ENCODE data around the gene SOCS3. TPM values are rescaled to one million over a fixed set of nuclear protein-coding genes. Genes with fewer than 3 reads are reported as not detected.

The SOCS3 gene
- total RNA-seq, 1 donor: 95.2 TPM

DNA sequence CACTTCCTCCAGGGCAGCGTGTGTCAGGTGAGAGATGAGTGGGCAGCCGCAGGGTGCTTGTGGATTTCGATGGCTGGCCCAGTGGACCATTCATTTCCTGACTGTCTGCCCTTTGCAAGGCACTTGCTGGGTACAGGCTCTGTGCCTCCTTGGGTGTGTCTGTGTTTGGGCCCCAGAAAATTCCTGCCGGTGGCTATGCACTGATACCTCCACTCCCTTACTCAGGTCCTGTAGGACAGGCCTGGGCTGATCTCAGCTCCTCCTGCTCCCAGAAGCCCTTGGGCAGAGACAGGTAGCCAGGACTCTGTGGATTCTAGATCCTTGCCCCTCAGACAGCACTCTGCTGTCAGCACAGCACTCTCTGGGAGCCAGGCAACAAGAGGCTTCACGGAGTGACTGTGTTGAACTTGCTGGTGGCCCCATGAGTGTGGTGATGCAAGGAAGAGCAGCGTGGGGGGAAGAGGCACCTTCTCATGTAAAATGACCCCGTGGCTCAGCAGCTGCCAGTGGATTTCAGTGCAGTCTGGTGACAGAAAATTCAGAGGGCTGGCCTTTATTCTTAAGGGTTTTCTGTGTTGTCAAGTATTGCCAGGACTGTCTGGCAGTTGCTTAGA lies 47.6 kb upstream of the SOCS3 start:
- TF ChIP-seq, protein P1, sequence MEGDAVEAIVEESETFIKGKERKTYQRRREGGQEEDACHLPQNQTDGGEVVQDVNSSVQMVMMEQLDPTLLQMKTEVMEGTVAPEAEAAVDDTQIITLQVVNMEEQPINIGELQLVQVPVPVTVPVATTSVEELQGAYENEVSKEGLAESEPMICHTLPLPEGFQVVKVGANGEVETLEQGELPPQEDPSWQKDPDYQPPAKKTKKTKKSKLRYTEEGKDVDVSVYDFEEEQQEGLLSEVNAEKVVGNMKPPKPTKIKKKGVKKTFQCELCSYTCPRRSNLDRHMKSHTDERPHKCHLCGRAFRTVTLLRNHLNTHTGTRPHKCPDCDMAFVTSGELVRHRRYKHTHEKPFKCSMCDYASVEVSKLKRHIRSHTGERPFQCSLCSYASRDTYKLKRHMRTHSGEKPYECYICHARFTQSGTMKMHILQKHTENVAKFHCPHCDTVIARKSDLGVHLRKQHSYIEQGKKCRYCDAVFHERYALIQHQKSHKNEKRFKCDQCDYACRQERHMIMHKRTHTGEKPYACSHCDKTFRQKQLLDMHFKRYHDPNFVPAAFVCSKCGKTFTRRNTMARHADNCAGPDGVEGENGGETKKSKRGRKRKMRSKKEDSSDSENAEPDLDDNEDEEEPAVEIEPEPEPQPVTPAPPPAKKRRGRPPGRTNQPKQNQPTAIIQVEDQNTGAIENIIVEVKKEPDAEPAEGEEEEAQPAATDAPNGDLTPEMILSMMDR (IDR thresholded peaks at IDR 0.05; ENCODE audit: extremely low read depth, low read depth, low read length): no peak
- Histone ChIP-seq H3K79me2 (ENCODE audit: insufficient read depth, low read length) (peaks cover 80% of the 10 kb centered on the region), H4K20me1 (ENCODE audit: insufficient read depth, low read length) (peaks cover 38% of the 10 kb centered on the region), H3K27me3 (ENCODE audit: insufficient read depth, low read length) (no peaks in the 10 kb centered on the region), H3K27ac (ENCODE audit: low read depth, low read length) (peak overlapping the region; percentile 33), H3K9me3 (ENCODE audit: low read depth, low read length) (no peaks in the 10 kb centered on the region), H3K4me1 (ENCODE audit: insufficient read depth, low read length) (peaks cover 12% of the 10 kb centered on the region), H3K36me3 (ENCODE audit: insufficient read depth, low read length) (peaks cover 26% of the 10 kb centered on the region), H2AFZ (ENCODE audit: low read length) (no peak overlapping the region), H3K4me3 (ENCODE audit: insufficient read depth, low read length) (no peak overlapping the region), H3K4me2 (ENCODE audit: insufficient read depth, low read length) (no peak overlapping the region)
- DNase-seq (ENCODE audit: insufficient read length, low spot score, missing footprints): peak; percentile 27

DNA sequence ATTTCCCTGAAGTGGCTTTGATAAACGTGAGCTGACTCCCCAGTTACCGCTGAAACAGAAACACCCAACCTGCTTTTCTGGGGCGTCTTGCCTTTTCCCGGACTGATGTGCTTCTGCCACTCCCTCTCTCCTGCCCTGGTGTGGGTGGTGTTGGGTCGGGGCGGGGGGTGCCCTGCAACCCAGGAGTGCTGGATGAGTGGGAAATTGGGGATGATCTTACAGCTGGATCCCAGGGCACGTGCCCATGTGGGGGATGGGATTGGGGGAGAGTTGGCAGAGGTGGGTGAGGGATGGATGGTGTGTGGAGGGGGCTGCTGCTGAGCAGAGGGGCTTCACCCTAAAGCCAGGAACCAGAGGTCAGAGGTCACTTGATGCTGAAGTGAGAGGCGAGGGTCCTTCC lies 47.0 kb upstream of the SOCS3 start:
- H4K20me1 ChIP-seq (ENCODE audit: insufficient read depth, low read length): peaks cover 33% of the 10 kb centered on the region

DNA sequence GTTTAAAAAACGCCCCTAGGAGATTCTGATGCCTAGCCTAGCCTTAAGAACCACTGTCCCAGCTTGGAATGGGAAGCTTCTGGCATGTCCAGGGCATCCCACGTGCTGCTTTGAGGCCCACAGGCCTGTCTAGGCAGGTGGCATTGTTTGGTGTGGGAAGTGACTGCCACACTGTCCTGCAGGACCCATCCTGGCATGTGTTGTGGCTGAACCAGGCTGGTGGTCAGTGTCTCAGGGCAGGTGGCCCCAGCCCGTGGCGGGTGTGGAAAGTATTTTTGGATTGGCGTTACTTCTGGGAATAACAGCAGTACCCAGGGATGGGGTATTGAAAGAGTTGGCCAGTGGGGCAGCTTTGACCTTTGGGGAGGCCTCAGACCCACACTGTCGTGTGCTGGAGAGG lies 46.5 kb upstream of the SOCS3 start:
- Histone ChIP-seq H3K79me2 (ENCODE audit: insufficient read depth, low read length) (peaks cover 71% of the 10 kb centered on the region), H3K4me1 (ENCODE audit: insufficient read depth, low read length) (peaks cover 9% of the 10 kb centered on the region), H3K9me3 (ENCODE audit: low read depth, low read length) (no peaks in the 10 kb centered on the region), H2AFZ (ENCODE audit: low read length) (no peak overlapping the region), H3K4me3 (ENCODE audit: insufficient read depth, low read length) (no peak overlapping the region), H3K27ac (ENCODE audit: low read depth, low read length) (no peak overlapping the region), H3K36me3 (ENCODE audit: insufficient read depth, low read length) (peaks cover 35% of the 10 kb centered on the region), H3K4me2 (ENCODE audit: insufficient read depth, low read length) (no peak overlapping the region), H4K20me1 (ENCODE audit: insufficient read depth, low read length) (peaks cover 31% of the 10 kb centered on the region), H3K27me3 (ENCODE audit: insufficient read depth, low read length) (no peaks in the 10 kb centered on the region)
- DNase-seq (ENCODE audit: insufficient read length, low spot score, missing footprints): peak; percentile 22
- TF ChIP-seq, protein P1 (IDR thresholded peaks at IDR 0.05; ENCODE audit: extremely low read depth, low read depth, low read length): no peak

More for the DNA sequence above, 47.0 kb upstream of the SOCS3 start:
- Histone ChIP-seq H3K4me3 (ENCODE audit: insufficient read depth, low read length) (no peak overlapping the region), H3K79me2 (ENCODE audit: insufficient read depth, low read length) (peaks cover 75% of the 10 kb centered on the region), H3K4me2 (ENCODE audit: insufficient read depth, low read length) (no peak overlapping the region), H3K4me1 (ENCODE audit: insufficient read depth, low read length) (peaks cover 6% of the 10 kb centered on the region), H3K27me3 (ENCODE audit: insufficient read depth, low read length) (no peaks in the 10 kb centered on the region), H2AFZ (ENCODE audit: low read length) (no peak overlapping the region), H3K9me3 (ENCODE audit: low read depth, low read length) (no peaks in the 10 kb centered on the region), H3K27ac (ENCODE audit: low read depth, low read length) (peak overlapping the region; percentile 33), H3K36me3 (ENCODE audit: insufficient read depth, low read length) (peaks cover 29% of the 10 kb centered on the region)
- peak; percentile 22 for DNase-seq (ENCODE audit: insufficient read length, low spot score, missing footprints)
- TF ChIP-seq, protein P1 (IDR thresholded peaks at IDR 0.05; ENCODE audit: extremely low read depth, low read depth, low read length): no peak

DNA sequence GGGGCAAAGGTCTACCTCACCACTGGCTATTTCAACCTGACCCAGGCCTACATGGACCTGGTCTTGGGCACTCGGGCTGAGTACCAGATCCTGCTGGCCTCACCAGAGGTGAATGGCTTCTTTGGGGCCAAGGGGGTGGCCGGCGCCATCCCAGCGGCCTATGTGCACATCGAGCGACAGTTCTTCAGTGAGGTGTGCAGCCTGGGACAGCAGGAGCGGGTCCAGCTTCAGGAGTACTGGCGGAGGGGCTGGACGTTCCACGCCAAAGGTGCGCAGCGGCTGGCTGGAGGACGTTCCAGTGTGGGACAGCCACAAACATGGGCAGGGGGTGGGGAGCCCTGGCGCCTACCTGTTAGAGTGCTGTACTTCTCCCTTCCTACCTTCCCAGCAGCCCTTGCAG lies 43.9 kb upstream of the SOCS3 start:
- Histone ChIP-seq H3K27ac (ENCODE audit: low read depth, low read length) (no peak overlapping the region), H3K27me3 (ENCODE audit: insufficient read depth, low read length) (no peaks in the 10 kb centered on the region), H3K4me3 (ENCODE audit: insufficient read depth, low read length) (no peak overlapping the region), H2AFZ (ENCODE audit: low read length) (no peak overlapping the region), H4K20me1 (ENCODE audit: insufficient read depth, low read length) (peaks cover 37% of the 10 kb centered on the region), H3K4me2 (ENCODE audit: insufficient read depth, low read length) (no peak overlapping the region), H3K36me3 (ENCODE audit: insufficient read depth, low read length) (peaks cover 57% of the 10 kb centered on the region), H3K9me3 (ENCODE audit: low read depth, low read length) (no peaks in the 10 kb centered on the region), H3K4me1 (ENCODE audit: insufficient read depth, low read length) (peaks cover 14% of the 10 kb centered on the region), H3K79me2 (ENCODE audit: insufficient read depth, low read length) (peaks cover 71% of the 10 kb centered on the region)
- peak; percentile 32 for DNase-seq (ENCODE audit: insufficient read length, low spot score, missing footprints)
- TF ChIP-seq, protein P1 (IDR thresholded peaks at IDR 0.05; ENCODE audit: extremely low read depth, low read depth, low read length): no peak
